Measurements from ENCODE around the gene BRF1. TPM values are rescaled to one million over a fixed set of nuclear protein-coding genes. Genes with fewer than 3 reads are reported as not detected.

BRF1 gene
- total and polyA plus RNA-seq, 2 experiments from 2014 or later = 23.6 to 35.9 TPM

- Histone ChIP-seq H3K27me3 (peaks cover 19% of the 10 kb centered on the region), H3K27ac (no peak overlapping the region), H2AFZ (no peak overlapping the region), H4K20me1 (ENCODE audit: insufficient read depth, poor library complexity, severe bottlenecking) (no peaks in the 10 kb centered on the region), H3K9me3 (ENCODE audit: low read depth) (no peaks in the 10 kb centered on the region), H3K79me2 (no peaks in the 10 kb centered on the region), H3K4me3 (no peak overlapping the region), H3K4me1 (ENCODE audit: insufficient read depth) (no peaks in the 10 kb centered on the region), H3K36me3 (replicated peaks; ENCODE audit: insufficient read depth, low read depth) (no peaks in the 10 kb centered on the region), H3K9me2 (replicated peaks; ENCODE audit: insufficient read depth) (no peaks in the 10 kb centered on the region), H3K4me2 (no peak overlapping the region)
- TF ChIP-seq EZH2phosphoT487 (IDR thresholded peaks at IDR 0.05; ENCODE audit: low read depth, severe bottlenecking, unreplicated experiment) = no peak
- no peak for TF ChIP-seq EZH2 (IDR thresholded peaks at IDR 0.05; ENCODE audit: borderline replicate concordance)
- no peak for TF ChIP-seq CTCF (IDR thresholded peaks at IDR 0.05; ENCODE audit: poor library complexity)
- WGBS (ENCODE audit: low lambda C conversion rate, missing lambda C conversion rate) = 74% methylated on average over 10 of the region's 10 CpGs
- DNase-seq (ENCODE audit: low spot score) = no peak
These were observed 135.6 kb downstream of the BRF1 start for GRCh38 chr14:105165134-105165704.

- Histone ChIP-seq H3K4me1 (ENCODE audit: insufficient read depth) (no peaks in the 10 kb centered on the region), H3K79me2 (no peaks in the 10 kb centered on the region)
- WGBS (ENCODE audit: low lambda C conversion rate, missing lambda C conversion rate) = 88% methylated on average over 16 of the region's 18 CpGs
These were observed 137.6 kb downstream of the BRF1 start for GRCh38 chr14:105163040-105163742.

GRCh38 chr14:105162669-105162979 is 138.2 kb downstream of the BRF1 start:
- Histone ChIP-seq H3K27ac (no peak overlapping the region), H3K27me3 (peaks cover 6% of the 10 kb centered on the region), H3K9me2 (replicated peaks; ENCODE audit: insufficient read depth) (no peaks in the 10 kb centered on the region), H3K4me2 (no peak overlapping the region), H4K20me1 (ENCODE audit: insufficient read depth, poor library complexity, severe bottlenecking) (no peaks in the 10 kb centered on the region), H3K4me1 (ENCODE audit: insufficient read depth) (no peaks in the 10 kb centered on the region), H3K9me3 (ENCODE audit: low read depth) (no peaks in the 10 kb centered on the region), H3K36me3 (replicated peaks; ENCODE audit: insufficient read depth, low read depth) (no peaks in the 10 kb centered on the region), H3K79me2 (no peaks in the 10 kb centered on the region), H3K4me3 (no peak overlapping the region), H2AFZ (no peak overlapping the region)
- no peak for DNase-seq (ENCODE audit: low spot score)
- 92% methylated on average over 2 of the region's 2 CpGs for WGBS (ENCODE audit: low lambda C conversion rate, missing lambda C conversion rate)
- TF ChIP-seq EZH2phosphoT487 (IDR thresholded peaks at IDR 0.05; ENCODE audit: low read depth, severe bottlenecking, unreplicated experiment) (no peak), CTCF (IDR thresholded peaks at IDR 0.05; ENCODE audit: poor library complexity) (no peak)

More at GRCh38 chr14:105163040-105163742, 137.6 kb downstream of the BRF1 start:
- DNase-seq (ENCODE audit: low spot score) = no peak
- Histone ChIP-seq H3K9me2 (replicated peaks; ENCODE audit: insufficient read depth) (no peaks in the 10 kb centered on the region), H3K27me3 (peaks cover 6% of the 10 kb centered on the region), H3K4me2 (no peak overlapping the region), H2AFZ (no peak overlapping the region), H3K27ac (no peak overlapping the region), H4K20me1 (ENCODE audit: insufficient read depth, poor library complexity, severe bottlenecking) (no peaks in the 10 kb centered on the region), H3K4me3 (no peak overlapping the region), H3K36me3 (replicated peaks; ENCODE audit: insufficient read depth, low read depth) (no peaks in the 10 kb centered on the region), H3K9me3 (ENCODE audit: low read depth) (no peaks in the 10 kb centered on the region)
- no peak for TF ChIP-seq CTCF (IDR thresholded peaks at IDR 0.05; ENCODE audit: poor library complexity)
- TF ChIP-seq EZH2phosphoT487 (IDR thresholded peaks at IDR 0.05; ENCODE audit: low read depth, severe bottlenecking, unreplicated experiment) = no peak
- TF ChIP-seq EZH2 (IDR thresholded peaks at IDR 0.05; ENCODE audit: borderline replicate concordance) = no peak

All from hepatocyte (in vitro differentiated cells).